ENCODE measurements around the gene FYN.
A peak's percentile ranks its signal among the peaks of the same experiment; 100 is the strongest.

Gene FYN

GRCh38 chr6:111865049-111865585 lies 8.1 kb downstream of the FYN start:
- no peak for TF ChIP-seq CTCF (IDR thresholded peaks at IDR 0.05; ENCODE audit: low read length, missing control alignments)
- DNase-seq (ENCODE audit: low read depth), result peak; percentile 22
- H3K4me3 ChIP-seq (replicated peaks; ENCODE audit: low read depth, low read length), result no peak overlapping the region

- no peak for DNase-seq (ENCODE audit: low read depth)
- no peak overlapping the region for H3K4me3 ChIP-seq (replicated peaks; ENCODE audit: low read depth, low read length)
- no peak for TF ChIP-seq CTCF (IDR thresholded peaks at IDR 0.05; ENCODE audit: low read length, missing control alignments)
Measured at GRCh38 chr6:111864138-111865048, 8.9 kb downstream of the FYN start.

DNA sequence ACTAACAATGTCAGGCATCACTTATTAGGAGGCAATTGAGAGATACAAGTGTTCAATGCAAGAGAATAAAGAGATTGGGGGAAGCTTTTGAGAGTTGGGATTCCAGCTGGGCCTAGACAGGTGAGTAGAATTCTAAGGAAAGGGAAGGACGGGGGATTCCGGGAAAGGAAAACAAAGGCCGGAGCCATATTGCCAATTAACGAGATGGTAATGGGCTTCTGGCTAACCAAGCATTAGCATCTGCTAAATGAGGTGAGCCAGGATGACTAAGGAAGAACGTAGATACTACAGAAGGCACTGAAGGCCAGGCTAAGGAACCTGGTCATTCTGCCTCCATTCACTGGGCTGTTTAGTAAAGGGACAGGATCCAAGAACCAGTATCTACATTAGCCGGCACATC lies 10.5 kb downstream of the FYN start:
- no peak for TF ChIP-seq CTCF (IDR thresholded peaks at IDR 0.05; ENCODE audit: low read length, missing control alignments)
- no peak for DNase-seq (ENCODE audit: low read depth)
- H3K4me3 ChIP-seq (replicated peaks; ENCODE audit: low read depth, low read length), result no peak overlapping the region

- no peak for DNase-seq (ENCODE audit: low read depth)
- no peak overlapping the region for H3K4me3 ChIP-seq (replicated peaks; ENCODE audit: low read depth, low read length)
- TF ChIP-seq CTCF (IDR thresholded peaks at IDR 0.05; ENCODE audit: low read length, missing control alignments), result no peak
Measured at GRCh38 chr6:111862314-111862713, 10.9 kb downstream of the FYN start.

GRCh38 chr6:111861431-111861885 lies 11.8 kb downstream of the FYN start:
- no peak overlapping the region for H3K4me3 ChIP-seq (replicated peaks; ENCODE audit: low read depth, low read length)
- no peak for TF ChIP-seq CTCF (IDR thresholded peaks at IDR 0.05; ENCODE audit: low read length, missing control alignments)
- no peak for DNase-seq (ENCODE audit: low read depth)

DNA sequence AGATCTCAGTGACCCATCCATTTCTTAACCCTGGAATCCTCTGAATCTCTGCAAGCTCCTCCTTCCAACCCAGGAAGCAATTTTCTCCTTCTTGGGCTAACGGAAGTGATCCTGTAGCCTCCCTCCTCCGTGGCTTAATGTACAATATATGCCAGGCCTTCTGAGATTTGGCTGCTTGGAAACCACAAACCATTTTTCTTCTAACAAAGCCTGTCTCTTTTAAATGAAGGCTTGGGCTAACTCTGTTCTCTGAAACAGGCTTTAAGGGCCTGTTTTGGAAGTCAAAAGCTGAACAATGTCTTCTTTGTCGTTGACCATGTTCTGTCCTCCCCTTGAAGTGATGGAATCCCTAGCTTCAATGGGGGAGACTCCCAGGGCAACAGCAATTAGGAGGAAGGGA lies 14.9 kb downstream of the FYN start:
- H3K4me3 ChIP-seq (replicated peaks; ENCODE audit: low read depth, low read length), result no peak overlapping the region
- no peak for TF ChIP-seq CTCF (IDR thresholded peaks at IDR 0.05; ENCODE audit: low read length, missing control alignments)
- no peak for DNase-seq (ENCODE audit: low read depth)

Measured in fibroblast of pulmonary artery (primary cell).